ENCODE measurements around the gene ENAH.
"Not testable (repeated sequence)": the region's sequence is repeated elsewhere in the genome, so short reads cannot be mapped to it uniquely, and the experiment has no call there.

Gene ENAH

DNA sequence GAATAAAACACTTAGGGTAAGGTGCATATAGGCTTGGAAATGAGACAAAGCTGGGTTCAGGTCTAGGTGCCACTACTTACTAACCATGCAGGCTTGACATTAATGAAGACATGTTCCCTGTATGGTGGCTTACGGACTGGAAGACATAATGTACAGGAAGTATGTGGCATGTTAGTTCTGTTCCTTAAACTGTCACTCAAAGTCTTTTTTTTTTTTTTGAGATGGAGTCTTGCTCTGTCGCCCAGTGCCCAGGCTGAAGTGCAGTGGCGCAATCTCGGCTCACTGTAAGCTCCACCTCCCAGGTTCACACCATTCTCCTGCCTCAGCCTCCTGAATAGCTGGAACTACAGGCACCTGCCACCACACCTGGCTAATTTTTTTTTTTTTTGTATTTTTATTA lies 20.1 kb downstream of the ENAH start:
- H3K4me1 ChIP-seq (ENCODE audit: control insufficient read depth, insufficient read depth, low read length): peaks cover 12% of the 10 kb centered on the region
- not testable (repeated sequence) for H3K9ac ChIP-seq (ENCODE audit: low read length); H3K27me3 ChIP-seq (ENCODE audit: control insufficient read depth, insufficient read depth, low read length); H3K36me3 ChIP-seq (ENCODE audit: control insufficient read depth, insufficient read depth, low read length); H3K4me3 ChIP-seq (ENCODE audit: low read length); H3K27ac ChIP-seq (ENCODE audit: low read depth, low read length)

- Histone ChIP-seq H3K4me1 (ENCODE audit: control insufficient read depth, insufficient read depth, low read length) (peaks cover 17% of the 10 kb centered on the region), H3K9ac (ENCODE audit: low read length) (no peak overlapping the region), H3K27me3 (ENCODE audit: control insufficient read depth, insufficient read depth, low read length) (no peaks in the 10 kb centered on the region), H3K4me3 (ENCODE audit: low read length) (no peak overlapping the region), H3K36me3 (ENCODE audit: control insufficient read depth, insufficient read depth, low read length) (no peaks in the 10 kb centered on the region), H3K27ac (ENCODE audit: low read depth, low read length) (no peak overlapping the region)
Observed at GRCh38 chr1:225631021-225631663, 21.8 kb downstream of the ENAH start.

GRCh38 chr1:225629483-225629882 lies 23.4 kb downstream of the ENAH start:
- no peak overlapping the region for H3K4me3 ChIP-seq (ENCODE audit: low read length)
- H3K4me1 ChIP-seq (ENCODE audit: control insufficient read depth, insufficient read depth, low read length): peaks cover 12% of the 10 kb centered on the region

GRCh38 chr1:225628794-225629193 lies 24.1 kb downstream of the ENAH start:
- H3K36me3 ChIP-seq (ENCODE audit: control insufficient read depth, insufficient read depth, low read length); H3K27me3 ChIP-seq (ENCODE audit: control insufficient read depth, insufficient read depth, low read length); H3K27ac ChIP-seq (ENCODE audit: low read depth, low read length); H3K4me3 ChIP-seq (ENCODE audit: low read length); H3K9ac ChIP-seq (ENCODE audit: low read length): not testable (repeated sequence)
- H3K4me1 ChIP-seq (ENCODE audit: control insufficient read depth, insufficient read depth, low read length): peaks cover 12% of the 10 kb centered on the region

More at GRCh38 chr1:225629483-225629882, 23.4 kb downstream of the ENAH start:
- H3K9ac ChIP-seq (ENCODE audit: low read length): no peak overlapping the region
- H3K27ac ChIP-seq (ENCODE audit: low read depth, low read length): no peak overlapping the region
- no peaks in the 10 kb centered on the region for H3K36me3 ChIP-seq (ENCODE audit: control insufficient read depth, insufficient read depth, low read length)
- no peaks in the 10 kb centered on the region for H3K27me3 ChIP-seq (ENCODE audit: control insufficient read depth, insufficient read depth, low read length)

- H3K9ac ChIP-seq (ENCODE audit: low read length): no peak overlapping the region
- no peak overlapping the region for H3K4me3 ChIP-seq (ENCODE audit: low read length)
- peaks cover 12% of the 10 kb centered on the region for H3K4me1 ChIP-seq (ENCODE audit: control insufficient read depth, insufficient read depth, low read length)
- H3K27ac ChIP-seq (ENCODE audit: low read depth, low read length): no peak overlapping the region
- no peaks in the 10 kb centered on the region for H3K27me3 ChIP-seq (ENCODE audit: control insufficient read depth, insufficient read depth, low read length)
- H3K36me3 ChIP-seq (ENCODE audit: control insufficient read depth, insufficient read depth, low read length): no peaks in the 10 kb centered on the region
Observed at GRCh38 chr1:225627304-225627947, 25.5 kb downstream of the ENAH start.

GRCh38 chr1:225626698-225627097 lies 26.2 kb downstream of the ENAH start:
- peak overlapping the region; percentile 14 for H3K27ac ChIP-seq (ENCODE audit: low read depth, low read length)
- peaks cover 12% of the 10 kb centered on the region for H3K4me1 ChIP-seq (ENCODE audit: control insufficient read depth, insufficient read depth, low read length)
- H3K4me3 ChIP-seq (ENCODE audit: low read length): no peak overlapping the region
- no peaks in the 10 kb centered on the region for H3K36me3 ChIP-seq (ENCODE audit: control insufficient read depth, insufficient read depth, low read length)
- H3K27me3 ChIP-seq (ENCODE audit: control insufficient read depth, insufficient read depth, low read length): no peaks in the 10 kb centered on the region
- H3K9ac ChIP-seq (ENCODE audit: low read length): no peak overlapping the region

- Histone ChIP-seq H3K4me1 (ENCODE audit: control insufficient read depth, insufficient read depth, low read length) (peaks cover 19% of the 10 kb centered on the region), H3K9ac (ENCODE audit: low read length) (no peak overlapping the region), H3K4me3 (ENCODE audit: low read length) (no peak overlapping the region), H3K27me3 (ENCODE audit: control insufficient read depth, insufficient read depth, low read length) (no peaks in the 10 kb centered on the region), H3K27ac (ENCODE audit: low read depth, low read length) (peak overlapping the region; percentile 12), H3K36me3 (ENCODE audit: control insufficient read depth, insufficient read depth, low read length) (no peaks in the 10 kb centered on the region)
Observed at GRCh38 chr1:225617956-225618355, 35.0 kb downstream of the ENAH start.

- Histone ChIP-seq H3K4me3 (ENCODE audit: low read length) (no peak overlapping the region), H3K27me3 (ENCODE audit: control insufficient read depth, insufficient read depth, low read length) (no peaks in the 10 kb centered on the region), H3K9ac (ENCODE audit: low read length) (no peak overlapping the region), H3K36me3 (ENCODE audit: control insufficient read depth, insufficient read depth, low read length) (no peaks in the 10 kb centered on the region), H3K27ac (ENCODE audit: low read depth, low read length) (peak overlapping the region; percentile 12), H3K4me1 (ENCODE audit: control insufficient read depth, insufficient read depth, low read length) (peaks cover 19% of the 10 kb centered on the region)
Observed at GRCh38 chr1:225617479-225617878, 35.4 kb downstream of the ENAH start.

DNA sequence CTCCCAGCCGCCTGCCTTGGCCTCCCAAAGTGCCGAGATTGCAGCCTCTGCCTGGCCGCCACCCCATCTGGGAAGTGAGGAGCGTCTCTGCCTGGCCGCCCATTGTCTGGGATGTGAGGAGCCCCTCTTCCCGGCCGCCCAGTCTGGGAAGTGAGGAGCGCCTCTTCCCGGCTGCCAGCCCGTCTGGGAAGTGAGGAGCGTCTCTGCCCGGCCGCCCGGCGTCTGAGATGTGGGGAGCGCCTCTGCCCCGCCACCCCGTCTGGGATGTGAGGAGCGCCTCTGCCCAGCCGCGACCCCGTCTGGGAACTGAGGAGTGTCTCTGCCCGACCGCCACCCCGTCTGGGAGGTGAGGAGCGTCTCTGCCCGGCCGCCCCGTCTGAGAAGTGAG lies 37.5 kb downstream of the ENAH start:
- not testable (repeated sequence) for H3K4me3 ChIP-seq (ENCODE audit: low read length); H3K27me3 ChIP-seq (ENCODE audit: control insufficient read depth, insufficient read depth, low read length); H3K36me3 ChIP-seq (ENCODE audit: control insufficient read depth, insufficient read depth, low read length); H3K9ac ChIP-seq (ENCODE audit: low read length); H3K27ac ChIP-seq (ENCODE audit: low read depth, low read length)
- peaks cover 19% of the 10 kb centered on the region for H3K4me1 ChIP-seq (ENCODE audit: control insufficient read depth, insufficient read depth, low read length)

DNA sequence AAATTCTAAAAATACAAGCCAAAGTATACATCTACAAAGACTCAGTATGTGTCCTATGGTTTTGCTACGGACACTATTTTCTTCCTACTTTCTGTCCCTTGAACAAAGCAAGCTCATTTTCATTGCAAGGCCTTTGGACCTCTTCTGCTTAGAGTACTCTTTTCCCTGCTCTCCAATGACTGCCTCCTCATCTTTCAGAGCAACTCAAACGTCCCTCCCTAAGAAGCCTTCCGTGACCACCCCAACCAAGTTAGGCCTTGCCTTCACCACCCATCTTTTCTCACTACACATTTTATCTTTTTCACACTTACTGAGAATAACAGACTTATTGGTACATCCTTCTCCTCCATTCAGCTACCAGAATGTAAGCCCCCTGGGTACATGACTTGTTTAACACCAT lies 39.9 kb downstream of the ENAH start:
- Histone ChIP-seq H3K9ac (ENCODE audit: low read length) (no peak overlapping the region), H3K4me1 (ENCODE audit: control insufficient read depth, insufficient read depth, low read length) (peaks cover 16% of the 10 kb centered on the region), H3K27ac (ENCODE audit: low read depth, low read length) (no peak overlapping the region)

GRCh38 chr1:225612287-225612686 lies 40.6 kb downstream of the ENAH start:
- no peaks in the 10 kb centered on the region for H3K36me3 ChIP-seq (ENCODE audit: control insufficient read depth, insufficient read depth, low read length)
- H3K4me3 ChIP-seq (ENCODE audit: low read length): no peak overlapping the region
- no peaks in the 10 kb centered on the region for H3K27me3 ChIP-seq (ENCODE audit: control insufficient read depth, insufficient read depth, low read length)
- H3K4me1 ChIP-seq (ENCODE audit: control insufficient read depth, insufficient read depth, low read length): peaks cover 14% of the 10 kb centered on the region
- H3K27ac ChIP-seq (ENCODE audit: low read depth, low read length): peak overlapping the region; percentile 7
- H3K9ac ChIP-seq (ENCODE audit: low read length): no peak overlapping the region

More for the DNA sequence above, 39.9 kb downstream of the ENAH start:
- Histone ChIP-seq H3K36me3 (ENCODE audit: control insufficient read depth, insufficient read depth, low read length) (no peaks in the 10 kb centered on the region), H3K27me3 (ENCODE audit: control insufficient read depth, insufficient read depth, low read length) (no peaks in the 10 kb centered on the region), H3K4me3 (ENCODE audit: low read length) (no peak overlapping the region)

- H3K27me3 ChIP-seq (ENCODE audit: control insufficient read depth, insufficient read depth, low read length): no peaks in the 10 kb centered on the region
- H3K4me3 ChIP-seq (ENCODE audit: low read length): no peak overlapping the region
- no peaks in the 10 kb centered on the region for H3K36me3 ChIP-seq (ENCODE audit: control insufficient read depth, insufficient read depth, low read length)
- peaks cover 13% of the 10 kb centered on the region for H3K4me1 ChIP-seq (ENCODE audit: control insufficient read depth, insufficient read depth, low read length)
- H3K9ac ChIP-seq (ENCODE audit: low read length): no peak overlapping the region
- H3K27ac ChIP-seq (ENCODE audit: low read depth, low read length): peak overlapping the region; percentile 7
Observed at GRCh38 chr1:225611537-225612223, 41.2 kb downstream of the ENAH start.
